Stimulated activated naive B cell treated with anti-CD40 and anti-IgM and Interleukin-4, amounts not matched to agents 10 μg/mL and 1 μg/mL and 100 μg/mL, for 72 hours (primary cell): Measurements from ENCODE around the gene NUDT13.
A peak's percentile ranks its signal among the peaks of the same experiment; 100 is the strongest.

ENCODE experiments used
- ATAC-seq, 2 donors: fragments of 150-1000 bp; cut with Tn5 transposase; replicated peaks; 2 replicates each; pipeline ENCODE4 v1.10.0; 2021; ENCODE audit warnings: moderate library complexity in 1 of 2
- DNase-seq: peaks from one replicate; pipeline ENCODE4 v3.0.0; 2021
- H3K27ac Mint-ChIP-seq: one replicate; pipeline ENCODE4 v1.8.0; 2022; ENCODE audit warnings: mild to moderate bottlenecking, mixed read lengths
- H3K27me3 Mint-ChIP-seq, 2 donors: one replicate each; pipeline ENCODE4 v1.8.0; 2022; ENCODE audit warnings: mixed read lengths in 2 of 2
- H3K36me3 Mint-ChIP-seq, 2 donors: one replicate each; pipeline ENCODE4 v1.8.0; 2022; ENCODE audit warnings: mixed read lengths in 2 of 2, mild to moderate bottlenecking in 1 of 2
- H3K4me1 Mint-ChIP-seq, 2 donors: one replicate each; pipeline ENCODE4 v1.8.0; 2022; ENCODE audit warnings: mixed read lengths in 2 of 2, mild to moderate bottlenecking in 1 of 2
- H3K4me3 Mint-ChIP-seq, 2 donors: one replicate each; pipeline ENCODE4 v1.8.0; 2022; ENCODE audit warnings: mild to moderate bottlenecking in 2 of 2, mixed read lengths in 2 of 2, moderate library complexity in 1 of 2
- H3K9me3 Mint-ChIP-seq, 2 donors: one replicate each; pipeline ENCODE4 v1.8.0; 2022; ENCODE audit warnings: mixed read lengths in 2 of 2, mild to moderate bottlenecking in 1 of 2

The NUDT13 gene

DNA sequence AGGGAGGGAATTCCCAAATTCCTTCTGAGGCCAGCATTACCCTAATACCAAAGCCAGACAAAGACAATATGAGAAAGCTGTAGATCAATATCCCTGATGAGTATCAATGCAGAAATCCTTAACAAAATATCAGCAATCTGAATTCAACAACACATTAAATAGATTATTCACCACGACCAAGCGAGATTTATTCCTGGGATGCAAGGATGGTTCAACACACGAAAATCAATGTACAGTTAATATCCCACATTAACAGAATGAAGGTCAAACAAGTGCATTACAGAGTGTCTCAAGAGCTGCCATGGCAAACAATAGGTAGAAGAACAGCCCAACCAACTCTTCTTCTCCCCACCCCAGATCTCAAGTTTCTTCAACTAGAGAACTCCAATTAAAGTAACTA is 51.4 kb downstream of the NUDT13 start:
- Mint-ChIP-seq H3K36me3 (peaks cover 19 to 44% of the 10 kb centered on the region in 2 donors), H3K4me1 (peaks cover 25 to 41% of the 10 kb centered on the region in 2 donors), H3K27ac (peak overlapping the region; percentile 38), H3K9me3 (no peaks in the 10 kb centered on the region), H3K27me3 (no peaks in the 10 kb centered on the region), H3K4me3 (no peak overlapping the region)
- DNase-seq, result no peak
- no peak for ATAC-seq

GRCh38 chr10:73163096-73163495 is 52.8 kb downstream of the NUDT13 start:
- no peak overlapping the region for H3K27ac Mint-ChIP-seq
- no peaks in the 10 kb centered on the region for H3K27me3 Mint-ChIP-seq
- DNase-seq, result no peak
- no peak overlapping the region for H3K4me3 Mint-ChIP-seq
- H3K36me3 Mint-ChIP-seq, result peaks cover 23 to 50% of the 10 kb centered on the region in 2 donors
- H3K9me3 Mint-ChIP-seq, result no peaks in the 10 kb centered on the region
- peaks cover 31 to 53% of the 10 kb centered on the region in 2 donors for H3K4me1 Mint-ChIP-seq
- ATAC-seq, result no peak

GRCh38 chr10:73166972-73167371 is 56.7 kb downstream of the NUDT13 start:
- ATAC-seq (no peak), DNase-seq (no peak)
- Mint-ChIP-seq H3K4me3 (peak overlapping the region; percentile 100), H3K36me3 (peaks cover 15 to 33% of the 10 kb centered on the region in 2 donors), H3K4me1 (peaks cover 24 to 41% of the 10 kb centered on the region in 2 donors), H3K27ac (peak overlapping the region; percentile 99), H3K9me3 (no peaks in the 10 kb centered on the region), H3K27me3 (no peaks in the 10 kb centered on the region)

- Mint-ChIP-seq H3K27ac (peak overlapping the region; percentile 99), H3K4me1 (peaks cover 22 to 37% of the 10 kb centered on the region in 2 donors), H3K9me3 (no peaks in the 10 kb centered on the region), H3K4me3 (peak overlapping the region; percentile 100), H3K36me3 (peaks cover 13 to 33% of the 10 kb centered on the region in 2 donors), H3K27me3 (no peaks in the 10 kb centered on the region)
- DNase-seq, result peak; percentile 1
- peak in 1 of 2 donors; percentile 31 for ATAC-seq
Measured at GRCh38 chr10:73167458-73167782, 57.2 kb downstream of the NUDT13 start.

GRCh38 chr10:73167783-73168464 is 57.7 kb downstream of the NUDT13 start, which contains the start of the genes ECD and FAM149B1:
Gene ECD (minus strand): TSS chr10:73168008. CDS start chr10:73163937, 4,071 bp downstream.
Gene FAM149B1 (plus strand): TSS chr10:73168119. CDS start chr10:73168340, 221 bp downstream.
- ATAC-seq (peak; percentile 97 to 99), DNase-seq (peak; percentile 92)
- H3K4me1 Mint-ChIP-seq, result peaks cover 20 to 32% of the 10 kb centered on the region in 2 donors
- H3K27ac Mint-ChIP-seq, result peak within 1 kb of the TSS; percentile 99
- H3K36me3 Mint-ChIP-seq, result peaks cover 11 to 29% of the 10 kb centered on the region in 2 donors
- H3K9me3 Mint-ChIP-seq, result no peaks in the 10 kb centered on the region
- peak within 1 kb of the TSS; percentile 100 for H3K4me3 Mint-ChIP-seq
- H3K27me3 Mint-ChIP-seq, result no peaks in the 10 kb centered on the region

GRCh38 chr10:73168465-73168803 is 58.2 kb downstream of the NUDT13 start:
- Mint-ChIP-seq H3K4me3 (peak overlapping the region; percentile 100), H3K9me3 (no peaks in the 10 kb centered on the region), H3K27ac (peak overlapping the region; percentile 96), H3K36me3 (peaks cover 11 to 27% of the 10 kb centered on the region in 2 donors), H3K27me3 (no peaks in the 10 kb centered on the region), H3K4me1 (peaks cover 18 to 29% of the 10 kb centered on the region in 2 donors)
- ATAC-seq (peak; percentile 12 to 25), DNase-seq (no peak)

DNA sequence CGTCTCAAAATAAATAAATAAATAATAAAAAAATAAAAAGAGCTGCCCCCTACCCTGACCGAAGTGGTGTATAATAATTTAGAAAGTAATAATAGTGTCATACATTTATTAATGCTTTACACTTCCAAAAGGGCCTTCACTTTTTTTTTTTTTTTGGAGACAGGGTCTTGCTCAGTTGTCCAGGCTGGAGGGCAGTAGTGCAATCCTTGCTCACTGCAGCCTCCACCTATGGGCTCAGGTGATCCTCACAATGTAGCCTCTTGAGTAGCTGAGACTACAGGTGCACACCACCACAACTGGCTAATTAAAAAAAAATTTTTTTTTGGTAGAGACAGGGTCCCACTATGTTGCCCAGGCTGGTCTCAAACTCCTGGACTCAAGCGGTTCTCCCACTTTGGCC is 59.1 kb downstream of the NUDT13 start:
- no peaks in the 10 kb centered on the region for H3K27me3 Mint-ChIP-seq
- no peak overlapping the region for H3K4me3 Mint-ChIP-seq
- no peak overlapping the region for H3K27ac Mint-ChIP-seq
- no peaks in the 10 kb centered on the region for H3K9me3 Mint-ChIP-seq
- peaks cover 11 to 27% of the 10 kb centered on the region in 2 donors for H3K36me3 Mint-ChIP-seq
- no peak for DNase-seq
- ATAC-seq, result no peak
- H3K4me1 Mint-ChIP-seq, result peaks cover 18 to 29% of the 10 kb centered on the region in 2 donors

DNA sequence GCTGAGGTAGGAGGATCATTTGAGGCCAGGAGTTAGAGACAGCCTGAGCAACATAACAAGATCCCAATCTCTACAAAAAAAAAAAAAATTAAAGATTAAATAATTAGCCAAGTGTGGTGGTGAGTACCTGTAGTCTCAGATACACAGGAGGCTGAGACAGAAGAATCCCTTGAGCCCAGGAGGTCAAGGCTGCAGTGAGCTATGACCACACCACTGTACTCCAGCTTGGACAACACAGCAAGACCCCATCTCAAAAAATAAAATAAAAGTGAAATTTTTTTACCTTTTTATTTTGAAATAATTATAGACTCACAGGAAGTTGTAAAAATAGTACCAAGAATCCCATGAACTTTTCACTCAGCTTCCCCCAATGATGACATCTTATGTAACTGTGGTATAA is 62.6 kb downstream of the NUDT13 start:
- Mint-ChIP-seq H3K36me3 (peaks cover 11 to 21% of the 10 kb centered on the region in 2 donors), H3K9me3 (no peaks in the 10 kb centered on the region), H3K27ac (no peak overlapping the region), H3K27me3 (no peaks in the 10 kb centered on the region), H3K4me3 (no peak overlapping the region), H3K4me1 (peaks cover 5 to 6% of the 10 kb centered on the region in 2 donors)
- ATAC-seq (no peak), DNase-seq (no peak)

DNA sequence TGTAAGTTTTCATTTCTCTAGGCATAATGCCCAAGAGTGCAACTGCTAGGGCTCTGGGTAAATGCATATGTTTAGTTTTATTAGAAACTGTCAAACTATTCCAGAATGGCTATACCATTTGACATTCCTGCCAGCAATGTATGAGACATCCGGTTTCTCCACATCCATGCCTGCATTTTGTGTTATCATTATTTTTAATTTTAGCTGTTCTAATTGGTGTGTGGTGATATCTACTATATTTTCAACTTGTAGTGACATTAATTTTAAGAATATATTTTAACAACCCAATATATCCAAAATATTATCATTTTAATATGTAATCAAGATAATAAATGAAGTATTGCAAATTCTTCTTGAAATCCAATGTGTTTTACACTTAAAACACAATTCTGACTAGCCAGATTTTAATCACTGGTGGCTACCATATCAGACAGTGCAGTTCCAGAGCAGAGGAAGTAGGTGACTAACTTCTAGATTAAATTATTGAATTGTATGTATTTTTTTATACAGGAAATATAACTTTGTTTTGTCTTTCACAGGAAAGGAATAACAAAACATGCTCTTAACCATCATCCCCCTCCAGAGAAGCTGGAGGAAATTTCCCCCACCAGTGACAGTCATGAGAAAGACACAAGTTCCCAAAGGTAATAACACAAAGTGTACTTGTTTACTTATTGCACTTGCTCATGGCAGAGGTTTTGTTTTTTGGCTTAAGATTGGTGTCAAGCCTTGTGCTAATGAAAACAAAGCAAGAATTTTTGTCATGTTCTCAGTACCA is 64.1 kb downstream of the NUDT13 start:
- no peak overlapping the region for H3K4me3 Mint-ChIP-seq
- no peaks in the 10 kb centered on the region for H3K9me3 Mint-ChIP-seq
- DNase-seq (no peak), ATAC-seq (no peak)
- peaks cover 11 to 23% of the 10 kb centered on the region in 2 donors for H3K36me3 Mint-ChIP-seq
- H3K27ac Mint-ChIP-seq, result no peak overlapping the region
- H3K4me1 Mint-ChIP-seq, result peaks cover 0 to 2% of the 10 kb centered on the region in 2 donors
- no peaks in the 10 kb centered on the region for H3K27me3 Mint-ChIP-seq
